ENCODE results near the gene CROCC.
A peak's percentile ranks its signal among the peaks of the same experiment; 100 is the strongest.
"Not testable (repeated sequence)": the region's sequence is repeated elsewhere in the genome, so short reads cannot be mapped to it uniquely, and the experiment has no call there.

Gene CROCC

DNA sequence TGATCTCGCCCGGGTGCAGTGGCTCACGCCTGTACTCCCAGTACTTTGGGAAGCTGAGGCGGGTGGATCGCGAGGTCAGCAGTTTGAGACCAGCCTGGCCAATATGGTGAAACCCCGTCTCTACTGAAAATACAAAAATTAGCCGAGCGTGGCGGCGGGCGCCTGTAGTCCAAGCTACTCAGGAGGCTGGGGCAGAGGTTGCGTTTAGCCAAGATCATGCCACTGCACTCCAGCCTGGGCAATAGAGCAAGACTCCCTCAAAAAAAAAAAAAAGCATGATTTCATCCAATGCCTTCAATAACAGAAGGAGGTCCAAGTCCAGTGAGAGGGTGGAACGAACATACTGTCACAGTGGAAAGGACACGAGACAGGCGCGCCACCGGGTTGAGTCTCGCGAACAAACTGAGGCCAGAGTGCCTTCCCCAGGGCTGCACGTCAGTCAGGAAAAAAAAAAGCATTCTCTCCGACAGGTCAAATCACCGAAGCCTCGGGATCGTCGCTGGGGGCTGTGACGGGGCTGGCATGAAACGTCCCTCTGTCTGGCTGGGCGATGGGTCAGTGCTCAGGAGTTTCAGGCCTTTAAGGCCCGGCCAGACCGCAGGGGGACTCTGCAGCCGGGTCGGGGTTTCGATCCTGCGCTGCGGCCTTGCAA, 8.4 kb upstream of the CROCC start:
- H3K4me3 ChIP-seq (ENCODE audit: low read length), result peak overlapping the region; percentile 66
- no peak for DNase-seq (ENCODE audit: low read depth, low spot score)

DNA sequence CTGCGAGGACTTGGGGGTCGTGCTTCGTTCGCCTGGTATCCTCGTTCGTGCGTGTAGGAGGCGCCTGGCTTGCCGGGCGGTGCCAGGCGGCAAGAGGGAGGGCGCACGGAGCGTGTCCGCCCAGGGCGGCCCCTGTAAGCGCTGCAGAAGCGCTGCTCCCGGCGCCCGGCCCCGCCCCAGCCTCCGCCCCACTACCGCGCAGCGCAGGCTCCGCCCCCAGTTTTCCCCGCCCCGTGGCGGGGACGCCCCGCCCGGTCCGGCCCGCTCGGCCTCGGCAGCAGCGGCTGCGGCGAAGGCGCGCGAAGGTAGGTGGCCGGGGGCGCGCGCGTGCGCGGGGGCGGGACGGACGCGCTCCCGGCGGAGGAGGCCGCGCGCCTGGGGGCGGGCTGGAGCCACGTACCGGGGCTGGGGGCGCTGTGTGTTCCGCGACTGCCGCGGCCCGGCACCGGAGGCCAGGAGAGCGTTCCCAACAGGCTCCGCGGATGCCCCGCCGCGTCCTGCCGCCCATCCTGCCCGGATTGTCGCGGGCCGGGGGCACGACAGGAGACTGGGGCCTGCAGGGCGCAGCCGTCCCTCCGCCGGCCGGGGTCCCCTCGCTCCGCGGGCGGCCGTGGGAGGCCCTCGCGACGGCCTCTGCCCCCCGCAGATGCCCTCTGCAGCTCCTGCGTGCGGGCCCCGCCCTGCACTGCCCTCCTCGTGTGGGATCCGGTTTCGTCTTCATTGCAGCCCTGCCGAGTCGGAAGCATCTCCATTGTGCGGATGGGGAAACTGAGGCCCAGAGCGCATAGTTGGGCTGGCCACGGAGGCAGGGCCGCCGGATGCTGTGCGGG, 7.7 kb upstream of the CROCC start:
- H3K4me3 ChIP-seq (ENCODE audit: low read length), result peak overlapping the region; percentile 66
- DNase-seq (ENCODE audit: low read depth, low spot score), result peak; percentile 92

DNA sequence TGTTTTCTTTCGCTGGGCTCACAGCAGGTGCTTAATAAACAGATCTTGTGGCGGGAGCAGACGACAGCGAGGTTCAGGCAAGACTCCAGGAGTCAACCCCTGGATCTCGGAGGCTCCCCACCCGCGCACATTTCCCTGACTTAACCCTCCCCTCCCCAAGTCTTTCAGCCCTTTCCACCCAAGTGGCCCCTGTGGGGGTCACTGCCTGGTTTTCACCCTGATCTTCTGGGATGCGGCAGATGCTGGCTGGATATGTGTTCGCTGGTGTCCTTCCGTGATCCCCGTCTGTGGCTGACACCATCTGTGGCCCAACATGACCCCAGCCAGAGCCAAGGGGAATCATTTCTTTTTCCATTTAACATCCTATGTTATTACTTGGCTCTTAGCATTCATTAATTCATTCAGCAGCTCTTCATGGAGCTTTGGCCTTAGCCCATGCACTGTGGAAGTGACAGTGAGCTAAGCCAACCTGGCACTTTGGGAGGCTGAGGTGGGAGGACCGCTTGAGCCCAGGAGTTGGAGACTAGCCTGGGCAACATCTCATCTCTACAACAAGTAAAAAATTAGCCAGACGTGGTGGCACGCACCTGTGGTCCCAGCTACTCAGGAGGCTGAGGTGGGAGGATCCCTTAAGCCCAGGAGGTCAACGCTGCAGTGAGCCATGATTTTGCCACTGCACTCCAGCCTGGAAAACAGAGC, 6.7 kb upstream of the CROCC start:
- not testable (repeated sequence) for DNase-seq (ENCODE audit: low read depth, low spot score); H3K4me3 ChIP-seq (ENCODE audit: low read length)

DNA sequence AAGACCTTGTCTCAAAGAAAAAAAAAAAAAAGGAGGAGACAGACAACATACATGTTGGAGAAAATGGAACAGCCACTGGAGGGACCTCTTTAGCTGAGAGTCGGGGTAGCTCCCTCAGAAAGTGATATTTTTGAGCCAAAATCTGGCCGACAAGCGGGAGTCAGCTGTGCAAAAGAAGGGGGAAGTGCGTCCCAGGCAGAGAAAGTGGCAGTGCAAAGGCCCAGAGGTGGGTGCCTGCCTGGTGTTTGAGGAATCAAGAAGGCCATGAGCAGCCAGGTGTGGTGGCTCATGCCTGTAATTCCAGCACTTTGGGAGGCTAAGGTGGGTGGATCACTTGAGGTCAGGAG, 6.1 kb upstream of the CROCC start:
- no peak overlapping the region for H3K4me3 ChIP-seq (ENCODE audit: low read length)
- DNase-seq (ENCODE audit: low read depth, low spot score), result no peak

DNA sequence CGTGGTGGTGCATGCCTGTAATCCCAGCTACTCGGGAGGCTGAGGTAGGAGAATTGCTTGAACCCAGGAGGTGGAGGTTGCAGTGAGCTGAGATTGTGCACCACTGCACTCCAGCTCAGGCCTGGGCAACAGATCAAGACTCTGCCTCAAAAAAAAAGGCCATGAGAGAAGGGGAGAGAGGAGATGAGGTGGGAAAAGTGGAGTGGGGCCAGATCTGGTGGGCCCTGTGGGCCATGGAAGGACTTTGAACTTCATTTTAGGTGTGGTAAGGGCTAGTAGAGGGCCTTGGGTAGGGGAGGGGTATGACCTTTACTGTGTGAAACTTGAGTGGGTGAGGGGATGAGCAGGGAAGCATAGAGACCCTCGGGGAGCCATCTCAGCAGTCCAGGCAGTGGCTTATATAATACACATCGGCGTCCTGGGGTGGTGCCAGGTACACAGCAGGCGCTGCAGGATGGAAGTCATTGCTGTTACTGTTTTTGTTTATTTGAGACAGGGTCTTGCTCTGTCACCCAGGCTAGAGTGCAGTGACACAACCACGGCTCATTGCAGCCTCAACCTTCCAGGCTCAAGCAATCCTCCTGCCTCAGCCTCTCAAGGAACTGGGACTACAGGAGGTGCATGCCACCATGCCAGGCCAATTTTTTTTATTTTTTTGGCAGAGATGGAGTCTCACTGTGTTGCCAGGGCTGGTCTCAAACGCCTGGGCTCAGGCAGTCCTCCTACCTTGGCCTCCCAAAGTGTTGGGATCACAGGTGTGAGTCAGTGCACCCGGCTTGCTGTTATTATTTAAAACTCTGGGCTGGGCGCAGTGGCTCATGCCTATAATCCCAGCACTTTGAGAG, 5.5 kb upstream of the CROCC start:
- not testable (repeated sequence) for H3K4me3 ChIP-seq (ENCODE audit: low read length); DNase-seq (ENCODE audit: low read depth, low spot score)

DNA sequence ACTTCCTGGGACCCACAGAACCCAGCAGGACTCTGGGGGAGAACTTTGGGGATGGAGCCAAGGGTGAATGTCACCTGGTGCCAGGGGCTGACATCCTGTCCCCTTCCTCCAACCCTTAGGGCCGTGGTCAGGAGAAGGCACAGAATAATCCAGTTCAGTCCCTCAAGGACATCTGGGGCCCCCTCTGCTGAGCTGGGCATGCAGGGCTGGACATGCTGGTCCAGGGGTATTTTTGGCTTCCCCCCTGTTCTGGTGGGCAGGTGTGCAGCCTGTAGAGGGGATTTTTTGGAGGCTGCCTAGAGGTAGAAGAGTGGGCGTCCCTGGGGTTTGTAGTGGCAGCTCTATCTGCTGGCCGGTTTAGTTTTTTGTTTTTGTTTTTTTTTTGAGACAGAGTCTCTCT, 3.4 kb upstream of the CROCC start:
- no peak overlapping the region for H3K4me3 ChIP-seq (ENCODE audit: low read length)
- no peak for DNase-seq (ENCODE audit: low read depth, low spot score)

DNA sequence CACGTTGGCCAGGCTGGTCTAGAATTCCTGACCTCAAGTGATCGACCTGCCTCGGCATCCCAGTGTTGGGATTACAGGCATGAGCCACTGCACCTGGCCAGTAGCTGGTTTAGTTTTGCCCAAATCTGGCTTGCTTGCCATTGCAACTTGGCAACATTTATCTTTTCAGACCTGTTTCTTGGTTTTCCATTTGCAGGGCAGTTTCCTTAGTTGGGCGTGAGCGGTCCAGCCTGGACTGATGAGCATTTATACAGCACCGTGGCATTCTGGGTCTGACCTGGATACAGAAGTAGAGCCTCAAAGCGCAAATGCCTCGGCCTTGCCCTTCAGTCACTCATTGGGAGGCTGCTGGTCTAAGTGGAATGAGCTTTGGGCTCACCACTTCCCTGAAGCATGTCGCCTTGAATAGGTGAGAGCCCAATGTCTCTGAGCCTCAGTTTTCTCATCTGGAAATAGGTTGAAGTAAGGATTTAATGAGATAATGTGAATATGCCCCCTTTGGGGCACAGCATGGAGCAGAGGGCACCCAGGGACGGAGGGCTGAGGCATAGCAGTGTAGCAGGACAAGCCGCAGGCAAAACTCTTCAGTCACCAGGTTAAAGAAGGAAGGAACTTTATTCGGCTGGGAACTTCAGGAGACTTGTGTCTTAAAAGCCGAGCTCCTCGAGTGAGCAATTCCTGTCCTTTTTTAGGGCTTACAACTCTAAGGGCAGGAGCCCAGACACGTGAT, 2.6 kb upstream of the CROCC start:
- H3K4me3 ChIP-seq (ENCODE audit: low read length); DNase-seq (ENCODE audit: low read depth, low spot score): not testable (repeated sequence)

DNA sequence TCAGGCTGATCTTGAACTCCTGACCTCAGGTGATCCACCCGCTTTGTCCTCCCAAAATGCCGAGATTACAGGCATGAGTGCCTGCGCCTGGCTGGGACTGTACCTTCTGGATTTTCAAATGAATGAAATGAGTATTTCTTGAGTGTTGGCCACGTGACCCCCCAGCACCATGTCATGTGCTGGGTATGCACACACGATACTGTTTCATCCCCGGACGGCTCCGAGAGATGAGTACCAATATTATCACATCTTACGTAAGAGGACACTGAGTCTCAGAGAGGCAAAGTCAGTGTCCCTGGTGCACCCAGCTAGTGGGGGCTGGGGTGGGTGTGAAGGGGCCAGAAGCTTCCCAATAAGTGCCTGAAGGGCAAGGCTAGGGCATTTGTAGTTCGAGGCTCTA, 780 bp upstream of the CROCC start:
- no peak overlapping the region for H3K4me3 ChIP-seq (ENCODE audit: low read length)
- DNase-seq (ENCODE audit: low read depth, low spot score), result no peak

DNA sequence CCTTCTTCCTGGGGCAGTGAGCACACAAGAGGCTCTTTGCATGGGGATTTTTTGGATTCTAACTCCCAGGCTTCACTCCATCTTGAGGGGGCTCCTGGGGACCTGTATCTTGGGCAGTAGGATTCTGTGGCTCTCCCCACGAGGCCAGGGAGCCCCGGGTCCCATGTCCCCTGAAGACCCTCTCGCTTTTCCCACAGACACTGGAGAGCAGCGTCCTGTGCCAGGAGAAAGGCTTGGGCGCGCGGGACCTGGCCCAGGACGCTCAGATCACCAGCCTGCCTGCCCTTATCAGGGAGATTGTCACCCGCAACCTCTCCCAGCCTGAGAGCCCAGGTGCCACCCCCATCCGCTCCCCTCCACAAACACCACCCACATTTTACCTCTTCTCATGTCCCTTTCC, 735 bp downstream of the CROCC start:
- peak overlapping the region; percentile 63 for H3K4me3 ChIP-seq (ENCODE audit: low read length)
- DNase-seq (ENCODE audit: low read depth, low spot score), result no peak

DNA sequence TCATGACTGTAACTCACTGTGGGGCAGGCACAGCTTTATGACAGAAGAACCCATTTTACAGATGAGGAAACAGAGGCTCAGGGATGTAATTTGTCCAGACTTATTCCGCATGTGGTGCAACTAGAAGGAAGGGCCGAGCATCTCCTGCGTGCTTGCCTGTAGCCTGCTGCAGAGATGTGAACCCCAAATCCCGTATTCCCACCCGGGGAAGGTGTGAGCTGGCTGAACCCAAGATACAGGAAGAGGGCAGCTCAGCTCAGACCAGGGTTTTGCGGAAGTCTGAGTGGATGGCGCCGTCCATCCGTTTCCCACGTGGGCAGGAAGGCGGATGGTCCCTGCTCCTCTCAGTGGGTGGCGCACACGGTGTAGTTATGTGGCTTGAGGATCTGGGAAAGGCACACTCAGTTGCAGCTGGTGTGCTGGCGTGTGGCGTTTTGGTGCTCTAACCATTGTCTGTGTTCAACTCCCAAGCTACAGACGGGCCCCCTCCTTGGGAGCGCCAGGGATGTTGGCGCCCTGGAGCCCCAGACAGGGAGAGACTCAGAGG, 1.2 kb downstream of the CROCC start:
- no peak overlapping the region for H3K4me3 ChIP-seq (ENCODE audit: low read length)

DNA sequence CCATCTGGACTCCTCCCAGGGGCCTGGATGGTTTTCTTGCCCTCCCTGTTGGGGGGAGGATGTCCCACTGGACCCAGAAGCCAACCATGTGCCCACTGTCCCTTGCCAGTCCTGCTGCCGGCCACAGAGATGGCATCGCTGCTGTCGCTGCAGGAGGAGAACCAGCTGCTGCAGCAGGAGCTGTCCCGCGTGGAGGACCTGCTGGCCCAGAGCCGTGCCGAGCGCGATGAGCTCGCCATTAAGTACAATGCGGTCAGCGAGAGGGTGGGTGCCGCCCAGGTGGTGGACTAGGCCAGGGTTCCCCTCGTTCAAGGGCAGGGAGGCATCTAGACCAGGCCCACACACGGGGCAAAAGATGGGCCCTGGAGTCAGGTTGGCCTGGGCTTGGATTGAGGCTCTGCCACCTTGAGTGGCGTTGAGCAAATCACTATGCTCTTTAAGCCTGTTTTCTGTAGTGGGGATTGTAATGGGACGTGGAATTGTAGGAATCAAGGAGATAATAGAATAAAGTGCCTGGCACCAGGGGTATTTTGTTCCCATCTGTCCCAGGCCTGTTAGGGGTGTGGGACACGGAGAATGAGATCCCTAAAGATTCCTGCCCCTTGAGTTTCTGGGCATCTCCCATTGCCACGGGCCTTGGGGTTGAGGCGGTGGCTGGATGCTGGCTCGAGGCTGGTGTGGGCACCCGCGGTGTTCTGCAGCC, 2.6 kb downstream of the CROCC start:
- no peak for DNase-seq (ENCODE audit: low read depth, low spot score)
- H3K4me3 ChIP-seq (ENCODE audit: low read length), result no peak overlapping the region

More for the DNA sequence above, 1.2 kb downstream of the CROCC start:
- no peak for DNase-seq (ENCODE audit: low read depth, low spot score)

DNA sequence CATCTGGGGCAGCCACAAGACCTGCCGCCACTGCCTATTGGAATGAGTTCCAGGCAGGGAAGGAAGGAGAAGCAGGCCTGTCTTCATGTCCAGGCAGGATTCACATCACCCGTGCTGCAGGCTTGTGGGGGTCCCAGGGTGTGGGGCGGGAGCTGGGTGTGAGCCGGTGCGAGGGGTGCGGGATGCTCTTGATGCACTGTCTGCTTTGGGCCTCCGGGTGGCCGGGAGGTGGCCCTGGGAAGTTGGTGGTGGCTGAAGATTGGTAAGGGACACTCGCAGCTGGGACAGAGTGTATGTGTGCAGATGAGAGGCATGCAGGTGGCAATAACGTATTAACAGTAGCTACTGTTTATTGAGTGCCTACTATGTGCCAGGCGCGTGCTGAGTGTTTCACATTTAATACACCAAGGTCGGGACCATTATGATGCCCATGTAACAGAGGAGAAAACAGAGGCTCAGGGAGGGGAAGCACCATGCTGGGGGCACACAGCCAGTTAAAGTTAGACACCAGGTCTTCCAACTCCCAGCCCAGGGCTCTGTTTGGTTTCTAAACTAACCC, 3.3 kb downstream of the CROCC start:
- no peak overlapping the region for H3K4me3 ChIP-seq (ENCODE audit: low read length)
- no peak for DNase-seq (ENCODE audit: low read depth, low spot score)

DNA sequence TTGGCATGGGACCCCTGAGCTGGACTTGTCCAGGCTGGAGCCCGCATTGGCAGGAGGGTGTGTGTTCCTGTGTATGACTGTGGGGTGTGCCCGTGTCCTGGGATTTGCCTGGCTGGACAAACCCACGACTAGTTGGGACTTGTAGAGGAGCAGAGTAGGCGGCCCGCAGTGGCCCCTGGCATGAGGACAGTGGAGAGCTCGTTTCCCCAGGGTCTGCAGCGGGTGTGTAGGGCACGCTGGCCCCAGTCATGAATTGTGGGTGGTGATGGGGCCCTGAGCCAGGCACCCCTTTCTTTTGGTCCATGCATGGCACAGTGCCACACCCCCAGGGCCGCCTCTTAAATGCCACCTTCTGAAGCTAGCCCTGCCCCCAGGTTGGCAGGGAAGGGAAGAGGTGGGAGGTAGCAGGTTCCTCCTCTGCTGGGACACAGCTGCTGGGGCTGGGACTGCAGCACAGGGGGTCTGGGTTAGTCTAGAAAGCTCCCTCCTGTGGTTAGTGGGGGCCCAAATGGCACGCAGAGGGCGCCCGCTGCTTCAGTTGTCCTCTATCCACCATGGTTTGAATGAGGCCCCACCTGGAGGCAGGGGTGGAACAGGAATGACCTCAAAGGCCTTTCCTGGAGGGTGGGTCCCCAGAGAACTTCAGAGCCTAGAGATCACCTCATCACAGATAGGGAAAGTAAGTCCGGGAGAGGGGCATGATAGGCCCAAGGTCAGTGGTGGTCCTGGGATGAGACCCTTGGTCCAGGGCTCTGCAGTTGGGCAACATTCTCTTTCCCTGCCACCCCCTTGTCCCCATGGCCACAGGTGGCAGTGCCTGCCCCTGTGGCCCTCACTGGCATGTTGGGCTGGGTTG, 4.1 kb downstream of the CROCC start:
- DNase-seq (ENCODE audit: low read depth, low spot score), result no peak
- no peak overlapping the region for H3K4me3 ChIP-seq (ENCODE audit: low read length)

DNA sequence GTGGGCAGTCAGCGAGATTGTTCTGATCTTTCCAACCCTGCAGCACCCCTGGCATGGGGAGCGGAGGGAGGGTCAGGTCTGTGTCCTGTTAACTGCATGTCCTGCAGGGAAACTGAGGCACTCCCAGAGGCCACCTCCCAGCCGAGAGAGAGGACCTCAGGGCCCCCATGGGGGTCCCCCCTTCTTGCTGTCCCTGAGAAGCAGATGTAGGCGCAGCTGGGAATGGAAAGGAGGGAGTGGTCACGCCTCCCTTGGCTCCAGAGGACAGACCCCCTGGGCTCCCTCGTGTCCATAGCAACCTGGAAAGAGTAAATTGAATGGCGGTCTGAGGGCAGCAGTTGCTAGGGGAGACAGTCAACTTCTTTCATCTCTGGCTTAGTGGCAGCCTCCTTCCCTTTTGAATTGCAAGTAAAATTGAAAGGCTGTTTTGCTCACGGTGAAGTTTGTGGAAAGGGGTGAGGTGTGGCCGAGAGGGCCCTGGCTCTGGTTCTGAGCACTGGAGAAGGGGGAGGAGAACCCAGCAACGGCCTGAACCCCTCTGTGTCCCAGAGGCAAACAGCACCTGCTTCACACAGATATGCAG, 4.9 kb downstream of the CROCC start:
- no peak overlapping the region for H3K4me3 ChIP-seq (ENCODE audit: low read length)
- DNase-seq (ENCODE audit: low read depth, low spot score), result no peak

DNA sequence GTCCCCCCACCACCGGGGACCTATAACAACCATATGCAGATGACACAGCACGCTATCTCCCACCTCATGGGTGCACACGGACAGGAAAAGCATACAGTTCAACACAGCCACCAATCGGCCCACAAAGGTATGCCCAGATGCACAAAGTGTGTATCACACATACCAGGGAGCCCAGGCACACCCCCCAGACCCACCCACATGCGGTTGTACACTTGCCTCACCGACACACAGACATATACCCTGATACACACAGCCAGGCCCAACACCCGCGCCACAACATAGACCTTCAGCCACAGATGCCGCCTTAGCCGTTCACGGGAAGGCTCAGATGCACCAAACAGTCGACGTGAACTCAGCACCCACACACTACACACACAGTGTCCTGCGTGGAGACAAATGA, 5.5 kb downstream of the CROCC start:
- no peak overlapping the region for H3K4me3 ChIP-seq (ENCODE audit: low read length)
- DNase-seq (ENCODE audit: low read depth, low spot score), result no peak

DNA sequence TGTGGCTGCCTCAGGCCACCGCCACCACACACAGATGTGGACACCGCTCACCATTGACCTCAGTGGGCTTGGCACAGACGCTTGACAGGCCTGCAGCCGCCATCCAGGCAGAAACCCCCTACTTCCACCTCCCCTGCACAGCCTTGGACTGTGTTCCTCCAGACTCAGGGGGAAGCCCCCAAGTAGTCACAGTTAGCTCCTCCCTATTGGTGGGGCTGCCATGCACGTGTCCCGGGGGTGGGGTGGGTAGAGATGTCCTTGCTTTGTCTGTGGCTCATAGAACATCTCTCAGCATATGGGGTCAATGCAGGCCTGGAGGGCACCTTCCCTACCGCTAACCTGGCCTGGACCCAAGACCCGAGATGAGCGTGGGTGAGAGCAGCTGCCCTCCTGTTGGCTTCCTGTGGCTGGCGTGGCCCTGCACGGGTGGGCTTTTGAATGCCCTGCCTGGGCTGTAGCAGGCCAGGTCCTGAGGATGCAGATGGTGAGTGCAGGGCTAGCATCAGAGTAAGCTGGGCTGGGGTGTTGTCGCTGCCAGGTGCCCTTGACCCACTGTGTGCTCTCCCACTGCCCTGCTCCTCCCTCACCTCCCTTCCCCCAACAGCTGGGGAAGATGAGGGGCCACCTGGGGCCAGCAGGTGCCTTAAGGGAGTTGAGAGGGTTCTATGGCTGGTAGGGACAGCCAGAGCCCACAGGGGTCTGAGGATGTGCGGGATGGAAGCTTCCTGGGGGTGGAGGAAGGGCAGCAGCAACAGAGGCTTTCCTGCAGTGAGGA, 6.2 kb downstream of the CROCC start:
- DNase-seq (ENCODE audit: low read depth, low spot score), result no peak
- no peak overlapping the region for H3K4me3 ChIP-seq (ENCODE audit: low read length)

All from Jurkat, Clone E6-1 (cell line).